Measurements from ENCODE around the gene EGFL7.

The EGFL7 gene

DNA sequence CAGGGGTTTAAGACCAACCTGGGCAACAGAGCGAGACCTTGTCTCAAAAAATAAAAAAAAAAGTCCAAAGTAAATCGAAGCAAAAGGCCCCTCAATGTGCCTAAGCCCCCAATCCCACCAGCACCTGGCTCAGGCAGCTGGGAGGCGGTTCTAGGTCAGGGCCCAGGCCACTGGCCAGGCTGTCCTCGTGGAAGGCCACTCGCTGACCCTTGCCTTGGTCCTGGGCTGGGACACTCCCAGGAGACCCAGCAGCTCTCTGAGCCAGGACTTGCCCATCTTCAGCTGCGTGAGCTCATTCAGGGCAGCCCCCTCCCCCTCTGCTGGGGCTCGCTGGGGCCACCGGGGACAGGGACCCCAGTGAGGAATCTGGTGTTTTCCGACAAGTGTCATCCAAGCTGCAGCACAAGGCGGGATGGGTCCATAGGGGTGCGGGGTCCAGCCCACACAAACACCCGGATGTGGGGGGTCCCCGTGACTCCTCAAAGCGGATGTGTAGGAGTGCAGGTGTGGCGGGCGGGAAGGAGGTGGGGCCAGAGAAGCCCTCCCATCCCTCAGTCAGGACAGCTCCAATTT lies 20.5 kb downstream of the EGFL7 start:
- Histone ChIP-seq H3K4me3 (replicated peaks; ENCODE audit: low read depth, low read length) (no peak overlapping the region), H3K27me3 (replicated peaks; ENCODE audit: control insufficient read depth, insufficient read depth, low read length) (no peaks in the 10 kb centered on the region)

DNA sequence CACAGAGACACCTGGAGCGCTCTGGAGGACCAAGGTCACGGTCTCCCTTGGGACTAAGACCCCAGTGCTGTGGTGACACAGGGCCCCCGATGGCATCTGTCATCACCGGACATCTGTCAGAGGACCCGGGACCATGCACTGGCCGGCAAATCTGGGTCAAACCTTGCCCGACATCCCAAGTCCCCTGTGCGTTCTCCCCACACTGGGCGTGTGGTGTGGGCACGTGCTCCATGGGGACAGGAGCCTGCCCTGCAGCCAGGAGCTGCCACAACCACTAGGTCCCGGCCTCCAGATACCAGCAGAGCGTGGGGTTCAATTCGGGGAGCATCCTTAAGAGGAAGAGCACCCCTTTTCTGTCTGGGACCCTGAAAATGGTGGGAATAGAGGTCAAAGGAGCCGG lies 21.0 kb downstream of the EGFL7 start:
- TF ChIP-seq, protein P1, sequence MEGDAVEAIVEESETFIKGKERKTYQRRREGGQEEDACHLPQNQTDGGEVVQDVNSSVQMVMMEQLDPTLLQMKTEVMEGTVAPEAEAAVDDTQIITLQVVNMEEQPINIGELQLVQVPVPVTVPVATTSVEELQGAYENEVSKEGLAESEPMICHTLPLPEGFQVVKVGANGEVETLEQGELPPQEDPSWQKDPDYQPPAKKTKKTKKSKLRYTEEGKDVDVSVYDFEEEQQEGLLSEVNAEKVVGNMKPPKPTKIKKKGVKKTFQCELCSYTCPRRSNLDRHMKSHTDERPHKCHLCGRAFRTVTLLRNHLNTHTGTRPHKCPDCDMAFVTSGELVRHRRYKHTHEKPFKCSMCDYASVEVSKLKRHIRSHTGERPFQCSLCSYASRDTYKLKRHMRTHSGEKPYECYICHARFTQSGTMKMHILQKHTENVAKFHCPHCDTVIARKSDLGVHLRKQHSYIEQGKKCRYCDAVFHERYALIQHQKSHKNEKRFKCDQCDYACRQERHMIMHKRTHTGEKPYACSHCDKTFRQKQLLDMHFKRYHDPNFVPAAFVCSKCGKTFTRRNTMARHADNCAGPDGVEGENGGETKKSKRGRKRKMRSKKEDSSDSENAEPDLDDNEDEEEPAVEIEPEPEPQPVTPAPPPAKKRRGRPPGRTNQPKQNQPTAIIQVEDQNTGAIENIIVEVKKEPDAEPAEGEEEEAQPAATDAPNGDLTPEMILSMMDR (IDR thresholded peaks at IDR 0.05; ENCODE audit: insufficient read depth, low read length, poor library complexity, severe bottlenecking) = no peak
- H3K4me3 ChIP-seq (replicated peaks; ENCODE audit: low read depth, low read length) = no peak overlapping the region
- H3K36me3 ChIP-seq (ENCODE audit: control insufficient read depth, insufficient read depth, low read length) = no peaks in the 10 kb centered on the region

More for the DNA sequence above, 20.5 kb downstream of the EGFL7 start:
- DNase-seq (ENCODE audit: extremely low read depth, insufficient read length) = no peak
- no peaks in the 10 kb centered on the region for H3K36me3 ChIP-seq (ENCODE audit: control insufficient read depth, insufficient read depth, low read length)
- TF ChIP-seq, protein P1 (IDR thresholded peaks at IDR 0.05; ENCODE audit: insufficient read depth, low read length, poor library complexity, severe bottlenecking) = no peak

DNA sequence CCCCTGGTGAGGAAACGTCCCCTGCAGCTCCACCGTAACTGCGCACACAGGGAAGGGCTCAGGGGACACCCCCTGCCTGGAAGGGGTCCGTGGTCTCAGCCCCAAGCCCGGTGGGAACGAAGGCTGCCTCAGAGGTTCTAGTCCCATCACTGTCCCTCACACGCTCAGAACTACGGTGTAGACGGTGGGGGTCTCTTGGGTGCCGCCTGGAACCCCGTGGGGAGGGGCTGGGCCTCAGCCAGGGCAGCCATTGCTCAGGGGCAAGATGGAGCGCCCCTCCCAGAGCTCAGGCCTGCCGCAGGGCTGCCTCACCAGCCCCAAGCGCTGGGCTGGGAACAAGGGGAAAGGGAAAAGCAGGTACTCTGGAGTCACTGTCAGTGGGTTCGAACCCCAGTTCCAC lies 21.6 kb downstream of the EGFL7 start:
- Histone ChIP-seq H3K27me3 (replicated peaks; ENCODE audit: control insufficient read depth, insufficient read depth, low read length) (no peaks in the 10 kb centered on the region), H3K36me3 (ENCODE audit: control insufficient read depth, insufficient read depth, low read length) (no peaks in the 10 kb centered on the region), H3K4me3 (replicated peaks; ENCODE audit: low read depth, low read length) (no peak overlapping the region)
- TF ChIP-seq, protein P1 (IDR thresholded peaks at IDR 0.05; ENCODE audit: insufficient read depth, low read length, poor library complexity, severe bottlenecking) = no peak
- no peak for DNase-seq (ENCODE audit: extremely low read depth, insufficient read length)

More for the DNA sequence above, 21.0 kb downstream of the EGFL7 start:
- H3K27me3 ChIP-seq (replicated peaks; ENCODE audit: control insufficient read depth, insufficient read depth, low read length) = no peaks in the 10 kb centered on the region
- no peak for DNase-seq (ENCODE audit: extremely low read depth, insufficient read length)

DNA sequence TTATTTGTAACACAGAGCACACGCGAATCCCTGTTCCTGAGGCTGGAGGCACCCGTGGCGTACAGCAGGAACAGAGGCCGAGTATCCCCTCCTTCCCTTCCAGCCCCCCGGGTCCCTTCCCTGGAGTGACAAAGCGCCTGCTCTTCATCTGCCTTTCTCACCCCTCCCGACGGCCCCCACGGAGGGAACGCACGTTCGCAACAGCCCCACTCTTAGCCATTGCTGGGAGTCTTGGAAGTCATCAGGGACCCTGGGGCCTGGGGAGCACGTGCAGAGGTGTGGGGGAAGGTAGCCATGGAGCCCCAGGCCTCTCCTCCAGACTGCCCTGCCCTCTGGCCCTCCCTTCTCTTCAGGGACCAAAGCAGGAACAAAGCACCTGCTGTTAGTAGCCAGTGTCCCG lies 22.1 kb downstream of the EGFL7 start:
- no peaks in the 10 kb centered on the region for H3K36me3 ChIP-seq (ENCODE audit: control insufficient read depth, insufficient read depth, low read length)
- no peak for DNase-seq (ENCODE audit: extremely low read depth, insufficient read length)
- TF ChIP-seq, protein P1 (IDR thresholded peaks at IDR 0.05; ENCODE audit: insufficient read depth, low read length, poor library complexity, severe bottlenecking) = no peak
- no peak overlapping the region for H3K4me3 ChIP-seq (replicated peaks; ENCODE audit: low read depth, low read length)
- no peaks in the 10 kb centered on the region for H3K27me3 ChIP-seq (replicated peaks; ENCODE audit: control insufficient read depth, insufficient read depth, low read length)

DNA sequence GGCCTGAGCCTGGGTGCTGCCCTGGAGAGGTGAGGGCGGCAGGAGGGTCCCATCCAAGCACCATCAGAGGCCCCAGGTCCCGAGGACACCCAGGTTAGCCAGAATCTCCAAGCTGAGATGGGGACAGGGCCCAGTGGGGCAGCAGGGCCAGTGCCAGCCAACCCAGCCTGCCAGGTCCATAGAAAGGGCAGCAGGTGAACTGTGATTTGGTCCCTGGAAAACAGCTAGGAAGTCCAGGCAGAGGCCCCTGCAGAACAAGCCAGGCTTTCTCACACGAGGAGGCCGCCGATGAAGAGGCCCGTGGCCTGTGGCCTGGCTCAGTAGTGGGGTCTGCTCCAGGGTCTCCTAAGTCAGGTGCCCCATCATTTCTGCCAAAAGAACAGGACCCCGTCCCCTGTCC lies 22.5 kb downstream of the EGFL7 start:
- no peak overlapping the region for H3K4me3 ChIP-seq (replicated peaks; ENCODE audit: low read depth, low read length)
- H3K27me3 ChIP-seq (replicated peaks; ENCODE audit: control insufficient read depth, insufficient read depth, low read length) = no peaks in the 10 kb centered on the region
- TF ChIP-seq, protein P1 (IDR thresholded peaks at IDR 0.05; ENCODE audit: insufficient read depth, low read length, poor library complexity, severe bottlenecking) = no peak
- DNase-seq (ENCODE audit: extremely low read depth, insufficient read length) = no peak
- H3K36me3 ChIP-seq (ENCODE audit: control insufficient read depth, insufficient read depth, low read length) = no peaks in the 10 kb centered on the region
